Measurements from ENCODE around the gene PMFBP1. TPM values are rescaled to one million over a fixed set of nuclear protein-coding genes. Genes with fewer than 3 reads are reported as not detected.

The PMFBP1 gene
- total RNA-seq, 2 experiments from 2014 or later: 2.0 to 3.1 TPM

- BruUV-seq (replicated peaks): no TSS peak
- Histone ChIP-seq H3K36me3 (ENCODE audit: insufficient read depth, low read length) (peaks cover 60% of the 10 kb centered on the region), H3K4me1 (ENCODE audit: insufficient read depth, low read length, poor library complexity, severe bottlenecking) (no peaks in the 10 kb centered on the region), H4K20me1 (ENCODE audit: insufficient read depth, low read length) (no peaks in the 10 kb centered on the region), H3K79me2 (ENCODE audit: insufficient read depth, low read depth, low read length) (no peaks in the 10 kb centered on the region), H3K27ac (ENCODE audit: low read depth, low read length, poor library complexity, severe bottlenecking) (no peak overlapping the region), H3K9me3 (ENCODE audit: low read length) (no peaks in the 10 kb centered on the region), H2AFZ (ENCODE audit: low read length) (no peak overlapping the region), H3K9me2 (ENCODE audit: insufficient read depth, low read length) (no peaks in the 10 kb centered on the region), H3K4me2 (ENCODE audit: low read length) (no peak overlapping the region), H3K4me3 (ENCODE audit: low read depth, low read length, poor library complexity, severe bottlenecking) (no peak overlapping the region)
- TF ChIP-seq EZH2phosphoT487 (IDR thresholded peaks at IDR 0.05; ENCODE audit: borderline replicate concordance, low read depth, low read length) (no peak), CTCF (conservative IDR thresholded peaks at IDR 0.05; ENCODE audit: low read length) (no peak)
- no peak for DNase-seq (ENCODE audit: low spot score)
- ChIA-PET CTCF (ENCODE audit: unreplicated experiment) (no interaction called here), POLR2A (no interaction called here)
- intact Hi-C loops (cut with micrococcal nuclease; ENCODE audit: unreplicated experiment): no loop called here
Measured at GRCh38 chr16:72112906-72113615, 58.9 kb downstream of the PMFBP1 start.

- H3K4me3 ChIP-seq (ENCODE audit: low read depth, low read length, poor library complexity, severe bottlenecking): no peak overlapping the region
- TF ChIP-seq CTCF (conservative IDR thresholded peaks at IDR 0.05; ENCODE audit: low read length): no peak
- no peak for TF ChIP-seq EZH2phosphoT487 (IDR thresholded peaks at IDR 0.05; ENCODE audit: borderline replicate concordance, low read depth, low read length)
- H4K20me1 ChIP-seq (ENCODE audit: insufficient read depth, low read length): no peaks in the 10 kb centered on the region
- no peak for DNase-seq (ENCODE audit: low spot score)
- ChIA-PET CTCF (ENCODE audit: unreplicated experiment) (no interaction called here), POLR2A (no interaction called here)
- no peaks in the 10 kb centered on the region for H3K9me3 ChIP-seq (ENCODE audit: low read length)
- H3K4me2 ChIP-seq (ENCODE audit: low read length): no peak overlapping the region
- H3K4me1 ChIP-seq (ENCODE audit: insufficient read depth, low read length, poor library complexity, severe bottlenecking): no peaks in the 10 kb centered on the region
- H3K27ac ChIP-seq (ENCODE audit: low read depth, low read length, poor library complexity, severe bottlenecking): no peak overlapping the region
- no peak overlapping the region for H2AFZ ChIP-seq (ENCODE audit: low read length)
- H3K36me3 ChIP-seq (ENCODE audit: insufficient read depth, low read length): peaks cover 66% of the 10 kb centered on the region
- H3K9me2 ChIP-seq (ENCODE audit: insufficient read depth, low read length): no peaks in the 10 kb centered on the region
- H3K79me2 ChIP-seq (ENCODE audit: insufficient read depth, low read depth, low read length): no peaks in the 10 kb centered on the region
- intact Hi-C loops (cut with micrococcal nuclease; ENCODE audit: unreplicated experiment): no loop called here
- no TSS peak for BruUV-seq (replicated peaks)
Measured at GRCh38 chr16:72112452-72112792, 59.5 kb downstream of the PMFBP1 start.

GRCh38 chr16:72111657-72112451, 60.1 kb downstream of the PMFBP1 start:
- no peak overlapping the region for H3K27ac ChIP-seq (ENCODE audit: low read depth, low read length, poor library complexity, severe bottlenecking)
- no peaks in the 10 kb centered on the region for H3K9me3 ChIP-seq (ENCODE audit: low read length)
- no peaks in the 10 kb centered on the region for H3K9me2 ChIP-seq (ENCODE audit: insufficient read depth, low read length)
- H4K20me1 ChIP-seq (ENCODE audit: insufficient read depth, low read length): no peaks in the 10 kb centered on the region
- no peak for DNase-seq (ENCODE audit: low spot score)
- H3K79me2 ChIP-seq (ENCODE audit: insufficient read depth, low read depth, low read length): no peaks in the 10 kb centered on the region
- no peak overlapping the region for H3K4me3 ChIP-seq (ENCODE audit: low read depth, low read length, poor library complexity, severe bottlenecking)
- intact Hi-C loops (cut with micrococcal nuclease; ENCODE audit: unreplicated experiment): no loop called here
- TF ChIP-seq CTCF (conservative IDR thresholded peaks at IDR 0.05; ENCODE audit: low read length): no peak
- TF ChIP-seq EZH2phosphoT487 (IDR thresholded peaks at IDR 0.05; ENCODE audit: borderline replicate concordance, low read depth, low read length): no peak
- H3K4me2 ChIP-seq (ENCODE audit: low read length): no peak overlapping the region
- BruUV-seq (replicated peaks): no TSS peak
- ChIA-PET POLR2A (no interaction called here), CTCF (ENCODE audit: unreplicated experiment) (no interaction called here)
- no peak overlapping the region for H2AFZ ChIP-seq (ENCODE audit: low read length)
- H3K36me3 ChIP-seq (ENCODE audit: insufficient read depth, low read length): peaks cover 72% of the 10 kb centered on the region
- H3K4me1 ChIP-seq (ENCODE audit: insufficient read depth, low read length, poor library complexity, severe bottlenecking): no peaks in the 10 kb centered on the region

All from OCI-LY7 (cell line).